ENCODE data around the gene SRM.

DNA sequence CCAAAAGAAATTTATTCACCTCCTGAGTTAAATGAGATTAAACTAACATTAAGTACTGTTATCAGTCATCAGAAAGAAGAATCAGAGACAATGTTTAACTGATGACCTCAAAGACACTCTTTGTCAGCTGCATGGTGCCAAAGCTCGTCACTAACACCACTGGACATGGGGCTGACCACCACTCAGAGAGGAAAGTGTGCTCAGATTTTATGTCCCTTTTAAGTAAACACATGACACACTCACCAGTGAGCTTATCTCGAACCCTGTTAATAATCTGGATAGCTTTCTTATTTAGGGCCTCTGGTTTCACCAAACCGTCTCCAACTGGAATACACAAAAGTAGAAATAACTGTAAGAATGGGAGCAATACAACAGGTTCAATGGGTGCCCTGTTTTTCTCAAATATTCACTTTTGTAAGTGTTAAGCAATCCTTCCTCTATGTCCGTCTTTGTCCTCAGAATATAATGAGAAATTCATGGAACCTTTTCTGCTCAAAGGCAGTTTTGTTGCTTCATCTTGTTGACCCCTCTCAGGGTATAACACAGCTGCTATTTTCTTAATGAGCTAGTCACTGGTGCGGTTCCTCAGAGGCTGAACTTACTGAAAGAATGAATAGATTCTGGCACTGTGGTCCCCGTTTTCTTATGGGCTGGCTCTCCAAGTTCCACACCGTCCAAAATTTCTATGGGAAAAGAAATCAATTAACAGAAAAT lies 49.4 kb upstream of the SRM start:
- TF ChIP-seq POLR2AphosphoS5 (IDR thresholded peaks at IDR 0.05) = no peak
- no peak for TF ChIP-seq POLR2A (IDR thresholded peaks at IDR 0.05)
- TF ChIP-seq, protein P1, sequence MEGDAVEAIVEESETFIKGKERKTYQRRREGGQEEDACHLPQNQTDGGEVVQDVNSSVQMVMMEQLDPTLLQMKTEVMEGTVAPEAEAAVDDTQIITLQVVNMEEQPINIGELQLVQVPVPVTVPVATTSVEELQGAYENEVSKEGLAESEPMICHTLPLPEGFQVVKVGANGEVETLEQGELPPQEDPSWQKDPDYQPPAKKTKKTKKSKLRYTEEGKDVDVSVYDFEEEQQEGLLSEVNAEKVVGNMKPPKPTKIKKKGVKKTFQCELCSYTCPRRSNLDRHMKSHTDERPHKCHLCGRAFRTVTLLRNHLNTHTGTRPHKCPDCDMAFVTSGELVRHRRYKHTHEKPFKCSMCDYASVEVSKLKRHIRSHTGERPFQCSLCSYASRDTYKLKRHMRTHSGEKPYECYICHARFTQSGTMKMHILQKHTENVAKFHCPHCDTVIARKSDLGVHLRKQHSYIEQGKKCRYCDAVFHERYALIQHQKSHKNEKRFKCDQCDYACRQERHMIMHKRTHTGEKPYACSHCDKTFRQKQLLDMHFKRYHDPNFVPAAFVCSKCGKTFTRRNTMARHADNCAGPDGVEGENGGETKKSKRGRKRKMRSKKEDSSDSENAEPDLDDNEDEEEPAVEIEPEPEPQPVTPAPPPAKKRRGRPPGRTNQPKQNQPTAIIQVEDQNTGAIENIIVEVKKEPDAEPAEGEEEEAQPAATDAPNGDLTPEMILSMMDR (IDR thresholded peaks at IDR 0.05 in 8 of 11, conservative IDR thresholded peaks at IDR 0.05 in 3 of 11) = no peak
